Panc1 (cell line): ENCODE results near the gene DCHS1.

Source experiments
- POLR2AphosphoS5 ChIP-seq: IDR thresholded peaks from 2 replicates; pipeline ENCODE4 v1.6.1; 2012; ENCODE audit warnings: mild to moderate bottlenecking, low read depth, low read length, moderate library complexity
- TF ChIP-seq, protein P1 (sequence below): fragments of 450-650 bp; IDR thresholded peaks from 2 replicates; pipeline ENCODE4 v1.5.1; 2017; ENCODE audit warnings: mild to moderate bottlenecking

DNA sequence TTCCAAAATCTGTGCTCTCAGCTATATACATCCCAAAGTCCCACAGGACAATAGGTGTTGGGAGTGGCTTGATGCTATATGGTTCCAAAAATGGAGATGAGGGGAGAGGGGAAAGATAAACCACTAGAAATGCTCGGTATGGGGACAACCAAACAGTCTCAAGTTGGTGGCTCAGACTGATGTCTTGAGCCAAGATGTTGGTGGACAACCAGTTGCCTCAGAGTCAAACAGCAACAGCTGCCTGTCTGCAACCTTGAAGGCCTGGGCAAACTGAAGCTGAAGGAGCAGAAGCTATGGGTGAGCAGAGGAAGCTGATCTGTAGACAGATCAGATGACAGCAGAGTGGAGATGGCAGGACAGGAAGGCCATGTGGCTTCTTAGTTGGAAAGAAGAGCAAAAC lies 56.2 kb downstream of the DCHS1 start:
- TF ChIP-seq, protein P1, sequence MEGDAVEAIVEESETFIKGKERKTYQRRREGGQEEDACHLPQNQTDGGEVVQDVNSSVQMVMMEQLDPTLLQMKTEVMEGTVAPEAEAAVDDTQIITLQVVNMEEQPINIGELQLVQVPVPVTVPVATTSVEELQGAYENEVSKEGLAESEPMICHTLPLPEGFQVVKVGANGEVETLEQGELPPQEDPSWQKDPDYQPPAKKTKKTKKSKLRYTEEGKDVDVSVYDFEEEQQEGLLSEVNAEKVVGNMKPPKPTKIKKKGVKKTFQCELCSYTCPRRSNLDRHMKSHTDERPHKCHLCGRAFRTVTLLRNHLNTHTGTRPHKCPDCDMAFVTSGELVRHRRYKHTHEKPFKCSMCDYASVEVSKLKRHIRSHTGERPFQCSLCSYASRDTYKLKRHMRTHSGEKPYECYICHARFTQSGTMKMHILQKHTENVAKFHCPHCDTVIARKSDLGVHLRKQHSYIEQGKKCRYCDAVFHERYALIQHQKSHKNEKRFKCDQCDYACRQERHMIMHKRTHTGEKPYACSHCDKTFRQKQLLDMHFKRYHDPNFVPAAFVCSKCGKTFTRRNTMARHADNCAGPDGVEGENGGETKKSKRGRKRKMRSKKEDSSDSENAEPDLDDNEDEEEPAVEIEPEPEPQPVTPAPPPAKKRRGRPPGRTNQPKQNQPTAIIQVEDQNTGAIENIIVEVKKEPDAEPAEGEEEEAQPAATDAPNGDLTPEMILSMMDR = no peak
- TF ChIP-seq POLR2AphosphoS5 = no peak
